Epithelial cell of prostate (primary cell): Measurements from ENCODE around the gene LPP.

Source experiments
- DNase-seq: peaks from one replicate; pipeline ENCODE4 v3.0.0-alpha.2; 2011; ENCODE audit warnings: low read depth, low spot score
- H3K27ac ChIP-seq: fragments of 450-650 bp; 2 replicates; pipeline ENCODE4 v1.5.1; 2017; ENCODE audit warnings: mild to moderate bottlenecking

The LPP gene

DNA sequence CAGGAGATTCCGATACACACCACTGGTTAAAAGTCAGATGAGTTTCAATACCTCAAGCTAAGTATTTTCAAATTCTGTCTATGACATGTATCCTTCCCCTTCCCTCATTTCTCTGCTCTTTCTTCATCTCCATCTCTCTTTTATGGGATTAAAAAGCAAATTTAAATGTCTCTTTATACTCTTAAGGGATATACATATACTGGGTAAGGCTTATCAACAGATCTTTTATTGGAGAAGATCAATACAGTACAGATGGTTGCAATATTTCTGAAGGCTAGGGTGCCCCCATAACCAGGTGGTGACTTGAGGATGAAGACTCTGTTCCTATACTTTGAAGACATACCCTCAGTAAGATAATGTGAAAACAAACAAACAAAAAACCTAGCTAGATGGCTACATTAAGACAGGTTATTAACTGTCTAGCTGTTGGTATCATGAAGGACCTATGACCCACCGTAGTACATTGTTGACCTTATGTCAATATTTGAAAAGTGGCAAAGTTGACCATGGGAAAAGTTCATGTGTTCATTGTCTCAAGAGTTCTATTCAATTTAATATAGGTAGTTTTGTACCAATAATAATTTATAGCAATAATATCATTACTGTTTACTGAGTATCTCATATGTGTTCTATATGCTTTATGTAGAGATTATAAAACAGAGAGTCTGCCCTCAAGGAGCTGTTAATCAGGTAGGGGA lies 319.8 kb downstream of the LPP start:
- no peak overlapping the region for H3K27ac ChIP-seq
- DNase-seq: no peak

DNA sequence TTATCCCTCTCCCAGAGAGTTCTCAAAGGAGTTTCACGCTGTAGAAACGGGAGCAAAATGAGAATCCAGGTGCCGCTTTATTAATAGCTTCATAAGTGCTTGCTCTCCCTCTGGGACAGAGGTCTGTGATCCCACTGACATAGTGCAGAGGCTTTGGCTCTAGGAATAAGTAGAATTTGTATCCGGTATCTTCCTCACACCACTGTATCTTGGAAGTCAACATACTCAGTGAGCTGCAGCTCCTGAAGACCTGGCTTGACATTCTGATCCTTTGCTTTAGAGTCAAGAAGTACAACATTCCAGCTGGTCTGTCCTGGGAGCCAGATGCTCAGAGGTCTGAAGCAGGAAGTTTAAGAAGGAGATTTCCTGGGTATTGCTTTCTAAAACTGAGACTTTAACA lies 323.0 kb downstream of the LPP start:
- H3K27ac ChIP-seq: no peak overlapping the region
- no peak for DNase-seq

DNA sequence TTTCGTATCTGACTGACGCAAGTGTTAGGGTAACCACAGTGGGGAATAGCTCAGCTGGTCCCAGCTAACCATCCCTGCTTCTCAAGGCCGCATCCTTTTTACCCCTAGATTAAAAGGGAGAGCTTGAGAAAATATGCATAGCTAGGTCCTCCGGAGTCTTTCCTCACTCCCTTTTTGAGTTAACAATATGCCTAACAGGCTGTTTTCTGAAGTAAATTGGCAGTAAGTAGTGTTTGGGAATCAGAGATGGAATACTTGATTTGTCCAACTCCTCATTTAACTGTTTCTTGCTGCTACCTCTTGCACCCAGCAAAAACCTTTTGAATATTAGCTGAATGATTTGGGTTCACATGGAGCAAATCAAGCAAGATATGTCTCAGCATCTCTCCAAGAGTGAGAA lies 326.1 kb downstream of the LPP start:
- no peak for DNase-seq
- H3K27ac ChIP-seq: no peak overlapping the region

DNA sequence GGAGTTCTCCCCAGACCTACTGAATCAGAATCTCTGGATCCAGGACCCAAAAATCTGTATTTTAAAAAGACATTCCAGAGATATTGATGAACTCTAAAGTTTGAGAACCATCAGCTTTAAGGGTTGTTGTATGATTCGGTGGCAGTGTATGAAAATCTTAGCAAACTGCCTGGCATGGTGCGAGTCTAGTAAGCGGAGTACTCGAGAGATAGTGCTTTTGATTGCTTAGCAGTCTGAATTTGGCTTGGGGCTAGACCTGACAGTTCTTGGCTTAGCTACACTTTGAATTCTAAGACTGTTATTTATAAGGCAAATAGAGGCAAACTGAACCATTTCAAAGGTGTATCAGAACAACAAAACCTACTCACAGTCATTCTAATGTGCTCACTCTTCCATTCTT lies 329.0 kb downstream of the LPP start:
- H3K27ac ChIP-seq: no peak overlapping the region
- no peak for DNase-seq

DNA sequence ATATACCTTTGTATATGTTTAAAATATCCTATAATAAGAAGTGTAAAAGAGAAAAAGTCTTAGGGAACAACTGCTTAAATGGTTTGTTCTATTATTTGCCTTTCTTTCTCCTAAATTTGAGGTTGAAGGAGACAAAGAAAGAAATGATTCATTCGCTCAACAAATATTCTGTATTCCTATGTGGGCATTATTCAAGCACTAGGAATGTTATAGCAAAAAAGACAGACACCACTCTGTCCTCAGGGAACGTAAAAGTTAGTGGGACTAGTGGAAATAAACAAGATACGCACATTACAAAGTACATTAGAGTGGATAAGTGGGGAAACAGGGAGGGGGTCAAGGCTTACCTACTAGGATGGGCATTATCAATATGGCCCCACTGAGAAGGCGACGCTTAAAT lies 332.2 kb downstream of the LPP start:
- H3K27ac ChIP-seq: no peak overlapping the region
- no peak for DNase-seq

DNA sequence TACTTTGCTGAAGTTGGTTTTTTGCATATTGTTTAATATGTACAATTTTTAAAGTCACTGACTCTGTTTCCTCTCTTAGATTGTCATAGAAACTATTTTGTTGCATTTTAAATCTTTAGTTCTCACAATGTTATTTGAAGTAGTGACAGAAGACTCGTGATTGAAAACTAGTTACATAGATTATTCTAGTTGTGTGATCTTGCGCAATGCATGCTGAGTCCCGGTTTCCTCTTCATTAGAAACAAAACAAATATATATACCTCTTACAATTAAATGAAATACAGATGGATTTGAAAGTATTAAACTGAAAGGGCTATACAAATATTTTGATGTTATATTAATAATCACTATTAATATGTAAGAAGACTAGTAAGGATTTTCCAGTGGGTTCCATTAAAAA lies 333.0 kb downstream of the LPP start:
- no peak for DNase-seq
- no peak overlapping the region for H3K27ac ChIP-seq

DNA sequence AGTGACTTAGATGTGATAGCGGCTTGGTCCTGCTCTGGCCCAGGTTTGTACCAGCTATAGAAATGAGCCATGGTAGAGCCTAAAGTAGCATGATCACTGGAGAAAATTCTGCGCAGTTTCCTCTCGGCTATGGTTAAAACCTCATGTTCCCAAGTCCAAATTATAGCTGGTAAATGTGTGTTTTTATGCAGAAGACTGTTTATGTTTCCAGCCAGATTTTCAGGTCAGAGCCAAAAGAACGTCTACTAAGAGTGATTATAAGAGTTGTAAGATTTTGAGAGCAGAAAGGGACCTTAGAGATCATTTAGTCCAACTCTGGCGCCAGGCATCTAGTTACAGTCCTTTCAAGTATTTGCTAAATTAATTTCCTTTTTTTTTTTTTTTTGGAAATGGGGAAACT lies 333.7 kb downstream of the LPP start:
- no peak overlapping the region for H3K27ac ChIP-seq
- no peak for DNase-seq

DNA sequence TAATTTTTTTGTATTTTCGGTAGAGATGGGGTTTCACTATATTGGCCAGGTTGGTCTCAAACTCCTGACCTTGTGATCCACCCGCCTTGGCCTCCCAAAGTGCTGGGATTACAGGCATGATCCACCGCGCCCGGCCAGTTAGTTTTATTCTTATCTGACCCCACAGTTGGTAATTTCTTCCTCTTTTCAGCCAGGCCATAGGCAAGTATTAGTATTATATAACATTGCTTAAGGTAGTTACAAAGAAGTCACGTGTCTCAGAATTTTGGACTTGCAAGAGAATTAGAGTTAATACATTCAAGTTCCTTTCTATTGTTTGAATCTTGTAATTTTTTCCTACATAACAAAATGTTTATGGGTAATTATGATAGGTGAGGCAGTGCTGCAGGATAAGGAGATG lies 334.8 kb downstream of the LPP start:
- H3K27ac ChIP-seq: no peak overlapping the region
- no peak for DNase-seq

DNA sequence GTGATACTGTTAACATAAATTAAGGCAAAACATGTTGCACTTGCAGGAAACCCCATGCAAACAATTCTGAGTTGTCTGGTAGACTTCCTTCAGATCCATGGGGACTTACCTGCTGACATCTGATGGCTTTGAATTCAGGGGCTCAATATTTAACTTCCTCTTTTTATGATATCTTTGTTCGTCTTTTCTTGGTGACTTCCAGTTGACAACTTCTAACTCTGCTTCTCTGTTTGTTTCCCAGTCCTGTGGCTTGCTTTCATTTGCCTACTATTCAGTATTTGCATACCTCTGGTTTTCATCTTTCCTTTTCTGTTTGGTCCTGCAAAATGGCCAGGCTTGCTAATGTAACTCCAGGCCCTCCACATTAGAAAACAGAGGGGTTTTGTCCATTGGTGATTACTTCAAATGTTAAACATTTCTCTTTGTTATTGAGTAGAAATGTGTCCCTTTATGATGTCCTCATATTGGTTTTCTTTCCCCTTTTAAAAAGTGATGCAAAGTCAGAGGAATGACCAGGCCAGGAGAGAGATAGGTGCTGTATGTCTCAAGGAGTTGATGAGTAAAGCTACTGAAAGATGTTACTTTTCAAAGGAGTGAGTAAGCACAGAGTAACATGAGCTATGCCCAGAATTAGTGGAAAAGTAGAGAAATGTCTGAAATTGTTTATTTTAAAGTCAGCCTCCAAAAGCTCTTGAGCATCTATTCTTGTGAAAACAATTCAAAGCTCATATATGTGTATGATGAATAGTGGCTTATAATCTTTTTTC lies 335.9 kb downstream of the LPP start:
- H3K27ac ChIP-seq: no peak overlapping the region
- no peak for DNase-seq

DNA sequence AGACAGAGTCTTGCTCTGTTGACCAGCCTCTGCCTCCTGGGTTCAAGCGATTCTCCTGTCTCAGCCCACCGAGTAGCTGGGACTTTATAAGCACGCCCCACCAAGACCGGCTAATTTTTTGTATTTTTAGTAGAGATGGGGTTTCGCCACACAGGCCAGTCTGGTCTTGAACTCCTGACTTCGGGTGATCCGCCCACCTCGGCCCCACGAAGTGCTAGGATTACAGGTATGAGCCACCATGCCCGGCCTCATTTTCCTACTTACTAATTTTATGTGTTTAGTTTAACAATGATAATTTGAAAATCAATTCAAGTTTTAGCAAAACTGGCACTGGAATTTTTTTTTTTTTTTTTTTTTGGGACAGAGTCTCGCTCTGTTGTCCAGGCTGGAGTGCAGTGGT lies 336.5 kb downstream of the LPP start:
- no peak for DNase-seq
- no peak overlapping the region for H3K27ac ChIP-seq

DNA sequence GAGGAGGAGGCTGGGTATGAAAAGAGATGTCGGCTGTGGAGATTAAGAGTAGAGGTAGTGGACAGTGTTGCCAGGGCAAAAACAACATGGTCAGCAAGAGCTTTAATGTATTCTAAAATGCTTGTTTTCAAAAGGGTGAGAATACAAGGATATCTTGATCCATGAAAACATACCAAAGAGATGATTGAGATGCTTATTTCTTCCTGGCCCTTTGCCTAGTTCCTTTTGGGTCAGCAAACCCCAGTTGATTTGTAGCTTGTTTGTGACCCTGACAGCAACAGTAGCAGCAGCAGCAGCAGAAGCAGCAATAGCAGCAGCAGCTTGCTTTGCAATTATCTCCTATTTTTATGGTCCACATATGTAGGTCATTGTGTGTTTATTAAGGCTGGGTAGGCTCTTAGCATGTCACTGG lies 337.3 kb downstream of the LPP start:
- no peak for DNase-seq
- no peak overlapping the region for H3K27ac ChIP-seq

DNA sequence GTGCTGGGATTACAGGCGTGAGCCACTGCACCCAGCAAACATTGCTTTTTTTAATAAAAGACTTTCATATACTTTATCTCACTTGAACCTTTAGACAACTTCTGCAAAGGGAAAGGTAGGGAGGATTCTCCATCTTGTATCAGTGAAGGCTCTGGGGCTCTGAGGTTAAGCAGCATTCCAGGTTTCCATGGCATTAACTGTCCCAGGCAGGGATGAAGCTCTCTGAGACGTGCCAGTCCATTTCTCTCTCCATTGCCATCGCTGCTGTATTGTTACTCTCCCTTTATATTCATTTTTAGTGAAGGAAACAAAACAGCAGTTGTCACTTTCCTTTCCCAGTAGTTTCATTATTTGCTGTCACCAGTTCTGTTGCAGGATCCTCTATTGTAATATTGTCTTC lies 342.4 kb downstream of the LPP start:
- no peak for DNase-seq
- H3K27ac ChIP-seq: no peak overlapping the region

DNA sequence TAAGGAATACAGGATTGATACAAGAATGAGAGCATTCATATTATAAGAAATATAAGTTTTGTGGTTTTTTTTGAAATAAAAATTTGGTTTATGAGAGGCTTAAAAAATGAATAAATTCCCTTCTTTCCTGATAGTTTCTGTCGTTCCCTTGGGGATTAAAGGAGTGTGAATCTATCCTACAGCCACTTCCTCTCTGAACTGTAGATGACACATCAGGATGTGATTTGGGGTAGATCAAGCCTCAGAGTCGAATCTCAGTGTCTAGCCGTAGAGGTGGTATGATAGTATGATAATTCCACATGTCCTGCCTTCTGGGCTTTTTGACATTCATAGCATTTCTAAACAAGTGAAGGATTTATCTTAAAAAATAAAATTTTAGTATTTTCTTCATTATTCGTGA lies 343.1 kb downstream of the LPP start:
- no peak overlapping the region for H3K27ac ChIP-seq
- DNase-seq: no peak

DNA sequence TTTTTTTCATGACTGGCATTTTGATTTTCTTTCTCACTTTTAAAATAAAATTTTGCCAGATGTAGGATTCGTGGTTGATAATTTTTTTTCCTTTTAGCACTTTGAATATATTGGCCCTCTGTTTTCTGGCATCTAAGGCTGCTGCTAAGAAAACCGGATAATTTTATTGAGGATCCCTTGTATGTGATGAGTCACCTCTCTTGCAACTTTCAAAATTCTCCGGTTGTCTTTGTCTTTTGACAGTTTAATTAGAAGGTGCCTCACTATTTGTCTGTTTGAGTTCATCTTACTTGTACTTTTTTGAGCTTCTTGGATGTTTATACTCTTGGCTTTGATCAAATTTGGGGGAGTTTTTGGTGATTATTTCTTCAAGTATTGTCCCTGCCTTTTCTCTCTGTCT lies 349.7 kb downstream of the LPP start:
- DNase-seq: no peak
- no peak overlapping the region for H3K27ac ChIP-seq

DNA sequence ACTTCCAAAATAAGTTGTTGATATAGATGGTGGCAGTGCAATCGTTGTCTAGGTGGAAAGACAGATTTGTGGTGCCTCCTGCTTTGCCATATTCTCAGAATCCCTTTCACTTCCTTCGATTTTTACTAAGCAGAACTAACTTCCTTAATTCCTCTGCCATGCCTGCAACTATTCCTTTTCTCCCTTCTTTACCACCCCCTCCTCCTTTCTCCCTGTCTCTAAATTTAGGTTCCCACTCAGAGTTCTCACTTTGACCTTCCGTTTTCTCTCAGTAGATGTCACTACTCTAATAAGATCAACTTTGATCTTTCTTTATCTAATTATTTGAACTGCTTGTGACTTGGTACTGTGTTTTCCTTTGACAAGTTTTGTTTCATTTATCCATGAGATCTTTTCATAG lies 351.2 kb downstream of the LPP start:
- DNase-seq: no peak
- H3K27ac ChIP-seq: no peak overlapping the region

DNA sequence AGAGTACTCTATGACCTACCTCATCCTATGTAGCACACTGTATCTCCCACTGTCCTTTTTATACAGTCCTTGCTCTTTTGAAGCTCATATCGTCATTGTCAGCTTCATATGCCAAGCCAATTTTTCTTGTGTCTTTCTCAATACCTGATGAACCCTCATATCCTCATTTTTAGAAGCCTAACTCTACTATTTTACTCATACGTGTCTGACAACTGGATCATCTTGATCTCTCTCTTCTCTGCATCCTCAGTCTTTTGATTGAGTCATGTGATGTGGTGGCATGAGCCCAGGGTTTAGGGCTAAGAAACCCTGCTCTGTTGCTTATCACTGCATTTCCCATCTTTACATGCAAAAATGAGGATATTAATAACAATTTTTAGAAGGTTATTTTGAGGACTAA lies 352.0 kb downstream of the LPP start:
- H3K27ac ChIP-seq: no peak overlapping the region
- no peak for DNase-seq

DNA sequence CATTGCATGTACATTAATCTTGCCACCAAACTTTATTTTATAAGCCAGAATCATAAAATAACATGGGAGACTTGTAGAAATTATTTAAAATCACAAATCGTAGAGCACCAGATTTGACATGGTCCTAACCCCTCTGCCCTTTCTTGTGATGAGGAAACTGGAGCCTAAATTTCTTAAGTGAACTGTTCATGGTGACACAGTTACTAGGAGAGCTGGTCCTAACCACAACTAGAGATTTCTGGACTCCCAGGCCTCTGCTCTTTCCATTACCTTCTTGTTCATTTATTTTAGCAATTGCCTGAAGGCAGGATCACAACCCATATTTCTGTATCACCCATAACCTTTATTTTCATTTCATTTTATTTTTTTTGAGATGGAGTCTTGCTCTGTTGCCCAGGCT lies 352.5 kb downstream of the LPP start:
- DNase-seq: no peak
- H3K27ac ChIP-seq: no peak overlapping the region

DNA sequence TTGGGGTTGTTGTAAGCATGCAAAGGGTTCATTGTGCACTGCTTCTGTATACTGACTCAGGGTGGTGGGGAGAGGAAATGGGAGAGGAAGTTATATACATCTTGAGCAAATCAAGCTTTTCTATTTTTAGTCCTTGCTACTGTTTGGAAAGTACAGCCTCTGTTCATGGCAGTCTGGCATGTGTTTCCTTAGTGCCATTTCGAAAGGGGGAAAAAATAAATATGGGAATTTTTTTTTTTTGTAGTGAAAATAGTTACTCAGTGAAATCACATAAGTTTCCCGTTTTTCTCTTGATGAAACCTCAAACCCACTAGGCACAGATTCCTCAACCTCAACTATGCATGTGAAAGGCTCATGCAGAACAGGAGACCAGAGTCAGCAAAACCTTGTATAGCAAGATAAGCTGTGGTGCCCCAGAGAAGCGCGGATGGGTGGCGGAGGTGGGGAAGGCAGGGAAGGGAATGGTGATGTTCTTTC lies 353.3 kb downstream of the LPP start:
- no peak overlapping the region for H3K27ac ChIP-seq
- no peak for DNase-seq

DNA sequence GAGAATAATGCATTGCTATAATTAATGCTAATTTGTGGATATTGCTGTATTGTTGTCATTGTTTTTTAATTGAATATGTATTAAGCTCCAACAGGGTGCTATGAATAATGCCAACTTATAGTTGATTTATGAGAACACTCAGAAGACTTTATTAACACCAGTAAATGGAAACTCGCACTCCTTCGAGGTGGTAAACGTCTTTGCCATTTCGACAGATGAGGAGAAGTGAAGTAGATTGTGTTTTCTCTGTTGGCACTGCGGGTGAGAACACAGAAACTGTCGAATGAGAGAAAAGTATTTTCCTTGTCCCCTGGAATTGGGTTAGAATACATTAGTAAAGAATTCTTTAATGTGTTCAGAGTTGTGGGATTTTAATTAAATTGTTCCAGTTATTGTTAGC lies 354.5 kb downstream of the LPP start:
- DNase-seq: no peak
- H3K27ac ChIP-seq: no peak overlapping the region

DNA sequence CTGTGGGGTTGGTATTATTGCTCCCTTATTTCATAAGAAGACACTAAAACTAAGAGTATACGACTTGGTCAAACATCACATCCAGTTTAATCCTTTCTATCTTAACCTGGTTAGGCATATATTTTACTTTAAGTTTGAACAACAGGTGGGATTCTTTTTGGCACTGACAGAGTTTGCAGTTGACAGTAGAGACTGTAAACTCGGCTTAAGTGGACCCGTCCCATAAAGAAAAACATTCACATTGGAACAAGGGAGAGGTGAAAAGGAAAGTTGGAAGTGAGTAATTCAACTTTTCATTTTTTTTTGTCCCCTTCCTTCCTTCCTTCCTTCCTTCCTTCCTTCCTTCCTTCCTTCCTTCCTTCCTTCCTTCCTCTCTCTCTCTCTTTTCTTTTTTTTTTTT lies 355.4 kb downstream of the LPP start:
- H3K27ac ChIP-seq: no peak overlapping the region

DNA sequence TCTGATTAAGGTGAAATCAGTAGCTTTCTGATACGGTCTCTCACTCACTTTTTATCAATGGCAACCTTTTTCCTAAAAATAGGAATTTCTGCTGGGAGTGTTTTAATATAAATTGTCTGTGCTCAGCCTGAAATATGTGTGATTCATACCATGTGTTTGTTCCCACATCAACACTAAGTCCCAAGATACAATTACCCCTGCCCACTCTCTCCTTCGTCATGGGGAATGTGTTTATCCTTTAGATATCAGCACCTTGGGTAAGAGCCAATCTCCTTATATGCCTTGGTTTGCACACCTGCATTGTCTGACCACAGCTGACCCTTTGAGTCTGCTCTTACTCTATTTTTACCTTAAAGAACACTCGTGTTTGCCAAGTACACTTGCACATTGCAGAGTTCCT lies 356.4 kb downstream of the LPP start:
- no peak overlapping the region for H3K27ac ChIP-seq
- no peak for DNase-seq

More for the DNA sequence above, 355.4 kb downstream of the LPP start:
- no peak for DNase-seq
